ENCODE results near the gene ATP1A1.

Gene ATP1A1

DNA sequence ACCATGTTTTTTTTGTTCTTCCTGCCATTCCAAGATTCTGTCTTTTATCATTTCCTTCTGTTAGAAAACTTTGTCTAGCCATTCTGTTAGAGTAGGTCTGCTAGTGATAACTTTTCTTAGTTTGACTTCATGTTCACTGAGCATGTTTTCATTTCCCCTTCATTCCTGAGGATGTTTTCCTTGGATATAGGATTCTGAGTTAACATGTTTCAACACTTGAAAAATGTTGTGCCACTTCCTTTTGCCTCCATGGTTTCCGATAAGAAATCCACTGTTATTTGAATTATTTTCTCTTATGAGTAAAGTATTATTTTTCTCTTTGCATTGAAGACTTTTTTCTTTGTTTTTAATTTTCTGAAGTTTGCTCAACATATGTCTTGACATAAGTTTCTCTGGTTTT is 66.7 kb downstream of the ATP1A1 start:
- no peak for DNase-seq (ENCODE audit: low spot score)

DNA sequence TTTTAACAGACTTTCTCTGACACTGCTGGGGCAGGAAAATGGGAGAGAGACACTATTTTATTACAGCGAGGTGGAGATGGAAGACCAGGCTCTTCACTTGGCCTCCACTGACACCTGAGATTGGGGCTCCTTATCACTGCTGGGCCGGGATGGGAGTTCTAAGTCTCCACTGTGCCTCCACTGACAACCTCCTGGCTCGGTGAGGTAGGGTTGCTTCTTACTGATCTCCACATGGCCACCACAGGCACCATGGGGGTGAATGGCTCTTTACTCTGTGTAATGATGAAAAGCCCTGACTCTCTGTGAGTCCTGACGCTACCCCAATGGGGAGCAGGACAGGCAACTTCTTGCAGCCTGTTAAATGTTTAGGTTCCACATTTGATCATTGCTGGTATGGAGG is 67.7 kb downstream of the ATP1A1 start:
- no peak for DNase-seq (ENCODE audit: low spot score)

DNA sequence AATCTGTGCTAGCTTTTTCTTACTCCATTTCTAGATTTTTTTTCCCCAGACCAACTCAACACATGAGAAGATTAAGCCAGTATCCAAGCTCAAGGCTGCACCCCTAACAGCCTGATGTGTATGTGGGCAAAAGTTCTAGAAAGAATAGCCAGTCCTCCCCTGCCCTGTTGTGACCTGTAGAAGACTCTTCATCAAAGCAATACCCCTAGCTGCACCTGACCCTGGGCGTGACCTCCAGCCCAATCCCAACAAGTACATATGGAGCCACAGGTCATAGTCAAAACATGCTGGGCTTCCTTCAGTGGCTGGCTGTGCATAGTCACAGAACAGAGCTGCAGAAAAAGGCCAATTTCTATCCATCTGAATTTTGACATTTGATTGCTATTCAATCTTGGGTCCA is 72.5 kb downstream of the ATP1A1 start:
- no peak for DNase-seq (ENCODE audit: low spot score)

DNA sequence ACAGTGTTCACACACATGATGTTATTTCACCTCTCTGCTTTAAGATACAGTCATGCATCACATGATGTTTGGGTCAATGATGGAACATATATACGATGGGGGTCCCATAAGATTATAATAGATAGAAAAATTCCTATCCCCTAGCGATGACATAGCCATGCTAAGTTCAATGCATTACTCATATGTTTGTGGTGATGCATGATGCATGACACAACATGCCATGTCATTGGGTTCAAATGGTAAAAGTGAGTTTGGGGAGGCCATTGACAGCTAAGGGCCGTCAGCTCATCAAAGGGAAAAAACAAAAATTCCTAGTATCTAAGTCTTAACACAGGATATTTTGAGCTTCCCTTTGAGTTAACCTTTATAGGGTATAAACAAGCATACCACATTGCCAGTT is 73.6 kb downstream of the ATP1A1 start:
- DNase-seq (ENCODE audit: low spot score) = no peak

DNA sequence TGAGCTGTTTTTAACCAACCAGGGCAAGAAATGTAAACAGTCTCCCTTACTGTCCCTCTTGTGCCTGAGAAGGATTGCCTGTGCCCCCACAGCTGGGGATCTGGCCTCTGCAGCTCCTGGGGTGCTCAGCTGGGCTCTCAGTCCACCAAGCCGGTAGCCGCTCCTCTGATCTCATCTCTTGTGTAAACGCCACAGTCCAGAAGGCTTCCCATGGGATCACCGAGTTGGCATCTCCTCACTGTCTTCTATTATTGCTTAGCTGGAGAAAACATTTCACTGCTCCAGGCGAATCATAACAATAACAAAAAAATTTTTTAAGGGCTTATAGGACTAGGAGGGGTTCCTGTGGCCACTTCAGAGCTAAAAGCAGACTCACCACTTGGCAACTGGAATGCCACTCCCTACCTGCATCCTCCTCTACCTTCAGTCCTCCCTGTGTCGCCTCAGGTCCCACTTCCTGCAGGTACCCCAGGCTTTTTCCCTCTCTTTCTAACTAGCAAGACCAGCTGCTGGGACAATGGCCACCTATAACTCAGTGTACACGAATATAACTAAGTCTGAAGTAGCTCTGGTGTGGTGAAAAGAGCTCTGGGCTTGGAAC is 75.8 kb downstream of the ATP1A1 start:
- DNase-seq (ENCODE audit: low spot score) = no peak

DNA sequence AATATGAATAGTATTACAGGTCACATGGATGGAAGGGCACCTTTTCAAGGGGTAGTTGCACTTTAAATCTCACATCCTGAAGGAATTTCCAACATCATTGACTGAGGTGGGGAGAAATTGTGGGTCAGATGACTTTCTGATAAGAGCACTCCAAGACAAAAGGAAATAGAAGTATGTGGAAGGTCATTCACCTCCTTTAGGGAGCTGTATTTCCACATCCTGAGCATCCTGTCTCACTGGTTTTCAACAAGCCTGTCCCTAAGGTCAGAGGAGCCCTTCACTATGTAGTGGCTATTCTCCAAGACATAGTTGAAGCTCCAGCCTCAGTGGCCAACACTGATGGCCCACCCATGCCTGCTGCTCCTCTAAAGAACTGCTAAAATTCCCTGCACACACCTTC is 76.5 kb downstream of the ATP1A1 start:
- DNase-seq (ENCODE audit: low spot score) = no peak

DNA sequence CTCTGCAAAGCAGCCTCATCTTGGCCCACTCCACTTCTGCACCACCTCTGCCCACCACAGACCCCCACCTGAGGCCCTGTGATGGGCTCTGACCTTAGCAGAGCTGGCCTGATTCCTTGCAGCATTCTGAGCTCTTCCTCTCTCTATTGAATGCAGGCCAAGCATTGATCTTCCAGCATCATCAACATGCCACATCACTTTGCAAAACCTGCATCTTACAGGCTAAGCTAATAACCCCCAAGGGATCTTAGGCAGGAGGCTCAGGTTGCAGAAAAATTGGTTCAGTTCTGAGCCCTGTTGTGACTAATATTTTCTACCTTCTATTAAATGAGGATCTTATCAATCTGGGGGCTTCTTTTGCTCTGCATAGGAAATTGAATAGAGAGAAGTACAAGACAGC is 78.7 kb downstream of the ATP1A1 start:
- DNase-seq (ENCODE audit: low spot score) = no peak

DNA sequence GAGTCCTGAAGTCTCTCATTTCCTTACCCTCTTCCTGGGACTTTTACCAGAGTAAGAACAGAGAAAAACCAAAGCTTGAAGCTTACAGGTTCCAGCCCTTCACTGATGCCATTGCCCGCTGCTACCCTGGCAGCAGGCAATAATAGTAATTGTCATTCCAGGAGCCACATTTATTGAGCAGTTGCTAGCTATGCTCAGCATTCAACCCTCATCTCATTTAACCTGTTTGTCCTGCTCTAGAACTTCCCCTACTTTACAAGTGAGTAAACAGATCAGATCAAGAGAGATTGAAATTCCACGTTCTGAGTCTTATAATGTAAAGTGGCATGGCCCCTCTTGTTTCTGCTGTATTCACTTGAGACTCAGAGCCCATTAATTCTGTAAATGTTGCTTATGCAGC is 80.4 kb downstream of the ATP1A1 start:
- DNase-seq (ENCODE audit: low spot score) = no peak

DNA sequence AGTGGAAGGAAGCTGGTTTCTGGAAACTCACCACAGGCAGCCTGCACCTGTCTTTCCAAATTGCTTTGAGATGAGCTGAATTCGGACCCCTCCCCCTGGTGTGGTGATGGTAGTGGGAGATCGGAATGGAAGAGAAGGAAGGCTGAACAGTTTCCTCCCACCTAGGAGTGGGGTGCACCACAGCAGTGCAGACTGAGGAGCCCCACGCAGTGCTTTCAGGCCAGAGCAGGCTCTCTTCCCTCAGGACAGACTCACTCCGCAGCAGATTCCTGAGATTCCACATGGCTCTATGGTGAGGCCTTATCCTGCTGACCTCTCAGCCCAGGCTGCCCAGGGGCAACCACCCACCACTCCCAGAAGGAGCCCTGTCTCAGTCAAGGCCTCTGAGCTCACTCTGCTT is 80.9 kb downstream of the ATP1A1 start:
- DNase-seq (ENCODE audit: low spot score) = no peak
